ENCODE measurements around the gene NR5A1.
A peak's percentile ranks its signal among the peaks of the same experiment; 100 is the strongest.

The NR5A1 gene

GRCh38 chr9:124465736-124466135 is 41.5 kb downstream of the NR5A1 start:
- DNase-seq, result no peak

GRCh38 chr9:124462739-124463138 is 44.5 kb downstream of the NR5A1 start:
- no peak for DNase-seq

GRCh38 chr9:124458441-124458840 is 48.8 kb downstream of the NR5A1 start:
- DNase-seq, result no peak

GRCh38 chr9:124457887-124458431 is 49.2 kb downstream of the NR5A1 start:
- no peak for DNase-seq

GRCh38 chr9:124457079-124457886 is 49.9 kb downstream of the NR5A1 start:
- DNase-seq, result no peak

GRCh38 chr9:124456341-124457078 is 50.7 kb downstream of the NR5A1 start:
- no peak for DNase-seq

GRCh38 chr9:124455820-124456219 is 51.4 kb downstream of the NR5A1 start:
- no peak for DNase-seq

- no peak for DNase-seq
Observed at GRCh38 chr9:124454791-124455443, 52.3 kb downstream of the NR5A1 start.

- DNase-seq, result no peak
Observed at GRCh38 chr9:124454296-124454695, 52.9 kb downstream of the NR5A1 start.

- no peak for DNase-seq
Observed at GRCh38 chr9:124453586-124454191, 53.5 kb downstream of the NR5A1 start.

- no peak for DNase-seq
Observed at GRCh38 chr9:124452841-124453585, 54.2 kb downstream of the NR5A1 start.

- no peak for DNase-seq
Observed at GRCh38 chr9:124452326-124452725, 54.9 kb downstream of the NR5A1 start.

- no peak for DNase-seq
Observed at GRCh38 chr9:124450931-124451661, 56.1 kb downstream of the NR5A1 start.

- no peak for DNase-seq
Observed at GRCh38 chr9:124450241-124450924, 56.8 kb downstream of the NR5A1 start, which contains the start of gene ADGRD2. ADGRD2 (plus strand) TSS chr9:124450451; CDS start chr9:124451667, 1,216 bp downstream.

- DNase-seq, result no peak
Observed at GRCh38 chr9:124449381-124450151, 57.6 kb downstream of the NR5A1 start.

- peak in 11 of 58 donors; percentile 7 to 49 (median 18) for DNase-seq
Observed at GRCh38 chr9:124448019-124448418, 59.2 kb downstream of the NR5A1 start.

- DNase-seq, result no peak
Observed at GRCh38 chr9:124447297-124447661, 59.9 kb downstream of the NR5A1 start.

- DNase-seq, result no peak
Observed at GRCh38 chr9:124444166-124444565, 63.0 kb downstream of the NR5A1 start.
